GM19023 (cell line): ENCODE measurements around the gene CREG2.

Source experiments
- ATAC-seq: cut with Tn5 transposase; IDR thresholded peaks from one replicate; pipeline ENCODE4 v1.9.1; 2021; ENCODE audit warnings: mild to moderate bottlenecking, moderate library complexity; ENCODE audit not compliant: unreplicated experiment

CREG2 gene, protein sequence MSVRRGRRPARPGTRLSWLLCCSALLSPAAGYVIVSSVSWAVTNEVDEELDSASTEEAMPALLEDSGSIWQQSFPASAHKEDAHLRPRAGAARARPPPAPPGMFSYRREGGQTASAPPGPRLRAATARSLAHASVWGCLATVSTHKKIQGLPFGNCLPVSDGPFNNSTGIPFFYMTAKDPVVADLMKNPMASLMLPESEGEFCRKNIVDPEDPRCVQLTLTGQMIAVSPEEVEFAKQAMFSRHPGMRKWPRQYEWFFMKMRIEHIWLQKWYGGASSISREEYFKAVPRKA

DNA sequence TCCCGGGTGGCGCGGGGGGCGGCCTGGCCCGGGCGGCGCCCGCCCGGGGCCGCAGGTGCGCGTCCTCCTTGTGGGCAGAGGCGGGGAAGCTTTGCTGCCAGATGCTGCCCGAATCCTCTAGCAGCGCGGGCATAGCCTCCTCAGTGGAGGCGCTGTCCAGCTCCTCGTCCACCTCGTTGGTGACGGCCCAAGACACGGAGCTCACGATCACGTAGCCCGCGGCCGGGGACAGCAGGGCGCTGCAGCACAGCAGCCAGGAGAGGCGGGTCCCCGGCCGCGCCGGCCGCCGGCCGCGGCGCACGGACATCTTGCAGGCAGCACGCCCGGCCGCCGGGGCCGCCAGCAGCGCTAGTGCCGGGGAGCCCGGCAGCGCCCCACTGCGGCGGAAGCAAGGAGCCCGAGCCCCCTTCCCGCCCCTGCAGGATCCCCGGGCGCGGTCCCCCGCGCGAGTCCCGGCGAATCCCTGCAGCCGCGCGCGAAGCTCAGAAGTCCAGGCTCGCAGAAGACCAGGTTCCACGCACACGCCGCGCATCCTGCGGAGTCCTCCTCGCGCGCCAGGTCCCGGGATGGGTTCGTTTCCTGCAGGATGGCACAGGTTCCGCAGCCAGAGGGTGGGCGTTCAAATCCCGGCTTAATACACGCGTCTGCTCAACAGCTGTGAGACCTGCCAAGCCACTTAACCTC is at the start of gene CREG2:
TSS of gene CREG2 (minus strand) at position 353 of the 684 bp plus-strand sequence. CDS start at position 307, 46 bp downstream.
- ATAC-seq = no peak

DNA sequence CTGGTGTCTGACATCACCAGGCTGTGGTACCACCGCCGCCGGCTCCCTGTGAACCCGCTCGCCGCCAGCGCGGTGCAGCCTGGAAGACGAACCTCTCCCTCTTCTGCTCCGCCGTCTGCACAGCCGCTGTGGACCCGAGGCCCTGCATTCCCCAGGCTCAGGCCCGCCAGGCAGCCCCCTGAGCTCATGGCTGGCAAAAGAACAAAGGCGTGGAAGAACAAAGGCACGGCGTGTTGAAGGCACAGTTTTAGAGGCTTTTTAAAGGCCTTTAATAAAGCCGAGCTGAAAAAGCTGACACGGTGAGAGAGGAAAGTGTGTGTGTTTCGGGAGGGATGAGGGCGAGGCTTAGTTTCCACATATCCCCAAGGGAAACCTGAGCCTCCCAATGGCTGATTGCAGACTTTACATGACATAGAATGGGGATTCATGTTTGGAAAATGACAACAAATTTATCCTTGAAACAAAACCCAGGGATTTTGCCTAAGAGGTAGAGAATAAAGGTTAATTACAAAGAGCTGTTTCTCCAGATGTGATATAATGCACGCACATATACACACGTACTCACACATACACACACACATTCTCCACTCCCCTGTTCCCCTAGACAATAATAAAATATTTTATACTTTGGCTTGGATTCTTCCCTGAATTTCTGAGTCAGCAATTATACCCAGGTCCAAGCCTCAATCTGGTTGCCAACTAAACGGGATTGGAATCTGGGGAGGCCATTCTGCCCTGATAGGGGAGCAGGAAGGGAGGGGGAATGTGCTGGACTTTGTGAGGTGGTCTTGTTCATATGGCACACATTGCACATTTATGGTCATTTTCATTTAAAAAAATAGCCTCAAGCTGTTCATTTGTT is 47.9 kb upstream of the CREG2 start:
- ATAC-seq = no peak

DNA sequence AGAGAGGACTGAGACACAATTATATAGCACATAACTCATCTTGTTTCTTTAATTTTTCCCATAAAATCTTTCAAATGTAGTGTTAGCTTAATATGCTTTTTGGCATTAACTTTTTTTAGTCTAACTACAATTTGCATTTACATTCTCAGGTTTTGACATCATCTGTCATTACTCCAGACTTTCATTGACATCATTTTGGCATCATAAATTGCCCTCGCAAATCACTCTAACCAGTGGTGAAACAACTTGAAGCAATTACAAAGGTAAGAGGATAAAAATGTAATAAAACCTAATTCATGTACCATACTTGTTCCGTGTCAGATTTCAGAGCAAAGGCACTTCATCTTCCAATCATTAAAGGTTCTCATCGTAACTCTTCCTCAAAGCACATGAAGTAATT is 46.2 kb upstream of the CREG2 start:
- ATAC-seq = no peak

DNA sequence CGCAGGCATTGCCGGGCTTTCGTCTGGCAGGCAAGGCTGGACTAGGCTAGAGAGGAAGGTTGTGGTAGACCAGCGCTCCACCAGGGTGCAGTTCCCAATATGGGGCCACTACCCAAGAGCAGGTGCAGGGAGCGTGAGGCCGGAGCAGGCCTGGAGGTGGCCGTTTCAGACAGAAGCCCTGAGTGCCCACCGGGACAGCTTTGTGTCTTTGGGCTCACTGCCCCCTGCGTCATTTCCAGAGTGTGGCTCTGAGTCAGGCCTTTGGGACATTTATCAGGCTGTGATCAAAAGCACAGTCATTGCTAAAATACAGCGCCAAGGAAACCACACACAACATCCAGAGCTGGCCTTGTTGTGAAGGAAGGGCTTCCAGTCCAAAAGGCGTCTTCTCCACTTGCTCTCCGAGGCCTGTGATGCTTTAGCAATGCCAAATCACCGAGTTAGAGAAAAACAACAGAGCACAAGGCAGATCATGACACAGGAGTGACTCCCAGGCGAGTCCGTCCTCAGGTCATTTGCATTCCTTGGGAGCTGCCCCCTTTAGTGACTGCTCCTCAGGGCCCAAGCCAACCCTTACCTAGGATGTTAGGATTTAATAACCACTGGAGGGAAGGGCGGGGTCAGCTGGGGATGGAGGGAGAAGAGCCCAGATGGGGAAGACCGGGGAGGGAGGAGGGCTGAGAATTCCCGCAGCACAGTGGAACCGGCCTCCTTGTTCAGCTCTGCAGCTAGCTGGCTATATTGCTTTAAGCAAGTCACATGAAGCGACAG is 45.3 kb upstream of the CREG2 start:
- no peak for ATAC-seq

DNA sequence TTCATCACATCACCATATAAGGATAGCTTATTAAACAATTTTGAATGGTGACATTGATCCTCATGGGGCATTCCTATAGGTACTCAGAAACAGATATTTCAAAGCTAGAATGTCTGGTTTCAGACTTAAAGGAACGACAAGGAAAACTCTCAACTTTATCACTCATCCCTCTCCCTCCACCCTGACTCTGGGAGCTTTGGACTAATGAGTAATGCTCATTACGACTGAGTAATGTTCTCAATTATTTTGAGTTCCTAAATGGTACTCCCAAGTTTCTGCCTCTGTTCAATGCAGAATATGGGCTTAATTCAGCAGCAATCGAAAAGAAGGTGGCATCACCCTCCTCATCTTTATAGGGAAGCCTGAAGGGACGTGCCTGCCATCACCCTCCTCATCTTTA is 44.2 kb upstream of the CREG2 start:
- ATAC-seq = no peak

DNA sequence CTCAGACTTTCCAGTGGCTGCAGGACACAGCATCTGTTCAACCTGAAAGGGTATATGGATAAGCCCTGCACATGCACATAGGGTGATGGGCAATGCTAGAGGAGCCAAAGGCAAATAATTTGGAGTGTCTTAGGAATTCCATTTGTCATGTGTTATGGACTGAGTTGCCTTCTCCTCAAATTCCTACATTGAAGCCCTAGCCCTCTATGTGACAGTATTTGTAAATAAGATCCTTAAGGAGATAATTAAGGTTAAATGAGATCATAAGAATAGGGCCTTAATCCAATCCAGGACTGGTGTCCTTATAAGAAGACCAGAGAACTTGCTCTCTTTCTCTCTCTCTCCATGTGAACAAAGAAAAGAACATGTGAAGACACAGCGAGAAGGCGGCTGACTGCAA is 42.9 kb upstream of the CREG2 start:
- no peak for ATAC-seq

DNA sequence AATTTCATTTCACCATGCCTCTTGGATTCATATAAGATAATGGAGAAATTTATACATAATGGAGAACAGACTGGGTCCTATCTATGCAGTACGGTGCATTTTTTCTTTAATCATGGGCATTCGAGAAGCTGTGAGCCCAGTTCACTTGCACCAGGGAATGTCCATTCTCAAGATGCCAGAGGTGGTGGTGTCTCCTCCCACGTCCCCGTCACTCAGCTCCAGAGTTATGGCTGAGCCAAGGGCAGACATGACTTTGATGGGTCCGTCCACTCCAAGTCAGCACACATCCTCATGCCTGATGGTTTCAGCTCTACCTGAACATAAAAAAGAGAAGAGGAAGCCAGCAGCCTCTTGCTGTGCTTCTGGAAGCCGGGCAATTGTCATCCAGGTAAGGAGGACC is 42.1 kb upstream of the CREG2 start:
- ATAC-seq = no peak

DNA sequence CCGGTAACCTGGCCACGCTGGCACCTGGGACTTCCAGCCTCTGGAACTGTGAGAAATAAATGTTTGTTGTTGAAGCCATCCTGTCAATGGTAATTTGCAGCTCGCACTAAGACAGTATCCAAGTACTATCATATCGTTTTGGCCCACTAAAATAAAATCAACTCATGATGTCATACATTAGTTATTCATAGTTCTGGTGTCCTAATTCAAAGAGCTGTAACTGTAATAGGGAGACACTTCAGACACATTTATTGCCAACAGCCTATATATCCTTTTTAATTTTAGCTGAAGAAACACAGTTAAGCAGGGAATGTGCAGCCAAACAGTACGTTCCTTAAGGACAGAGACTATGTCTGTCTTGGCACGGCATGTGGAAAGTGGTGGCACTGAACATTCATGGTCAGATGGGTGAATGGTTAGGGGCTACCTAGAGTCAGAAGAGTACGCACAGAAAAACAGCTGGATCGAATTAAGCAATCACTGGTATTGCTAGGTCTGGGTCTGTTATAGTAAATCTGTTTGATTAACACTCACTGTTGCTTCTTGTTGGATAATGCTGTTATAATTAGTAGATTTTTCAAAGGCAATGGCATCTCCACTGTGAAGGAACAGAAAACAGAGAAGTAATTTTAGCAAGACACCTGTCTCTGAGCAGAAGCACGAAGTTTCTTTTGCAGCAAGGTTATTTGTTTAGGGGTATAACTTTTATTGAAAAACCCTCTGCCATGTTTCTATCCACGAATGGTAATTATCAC is 41.3 kb upstream of the CREG2 start:
- no peak for ATAC-seq

DNA sequence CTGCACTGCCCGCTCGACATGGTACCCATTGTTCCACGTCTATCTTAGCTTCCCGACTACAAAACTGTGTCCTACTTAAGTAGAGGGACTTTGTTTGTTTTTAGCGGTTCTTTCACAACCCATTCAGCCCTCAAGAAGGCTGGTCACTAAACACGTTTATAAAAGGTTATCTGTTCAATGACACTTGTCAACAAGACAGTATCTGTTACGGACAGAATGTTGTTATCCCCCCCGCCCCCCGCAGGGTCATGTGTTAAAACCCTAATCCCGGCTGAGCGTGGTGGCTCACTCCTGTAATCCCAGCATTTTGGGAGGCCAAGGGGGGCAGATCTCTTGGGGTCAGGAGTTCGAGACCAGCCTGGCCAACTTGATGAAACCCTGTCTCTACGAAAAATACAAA is 40.4 kb upstream of the CREG2 start:
- no peak for ATAC-seq

DNA sequence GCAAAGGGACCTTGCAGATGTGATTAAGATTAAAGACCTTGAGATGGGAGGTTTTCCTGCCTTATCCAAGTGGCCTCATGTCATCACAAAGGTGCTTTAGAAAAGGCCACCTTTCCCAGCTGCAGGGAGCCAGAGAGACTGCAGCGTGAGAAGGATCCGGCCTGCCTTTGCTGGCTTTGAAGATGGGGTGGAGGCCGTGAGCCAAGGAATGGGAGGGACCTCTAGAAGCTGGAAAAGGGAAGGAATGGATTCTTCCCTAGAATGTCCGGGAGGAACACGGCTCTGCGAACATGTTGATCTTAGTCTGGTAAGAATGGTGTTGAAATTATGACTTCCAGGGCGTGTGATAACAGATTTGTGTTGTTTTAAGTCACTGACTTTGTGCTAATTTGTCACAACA is 39.9 kb upstream of the CREG2 start:
- no peak for ATAC-seq

DNA sequence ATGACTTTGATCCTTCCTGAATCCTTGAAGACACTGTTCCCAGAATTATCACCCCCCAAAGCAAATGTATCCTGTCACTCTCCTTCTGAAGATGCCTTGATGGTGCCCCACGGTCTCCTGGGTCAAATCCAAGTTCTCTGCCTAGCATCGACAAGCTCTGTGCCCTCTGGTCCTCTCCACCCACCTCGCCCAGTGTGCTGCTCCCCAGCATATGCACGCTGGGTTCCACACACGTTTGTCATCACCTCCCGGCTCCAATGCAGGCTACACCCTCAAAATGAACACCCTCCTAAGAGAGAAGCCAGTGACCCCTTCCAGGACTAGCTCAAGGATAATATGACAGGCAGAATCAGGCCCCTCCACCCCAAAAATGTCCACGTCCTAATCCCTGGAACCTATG is 39.5 kb upstream of the CREG2 start:
- ATAC-seq = no peak

DNA sequence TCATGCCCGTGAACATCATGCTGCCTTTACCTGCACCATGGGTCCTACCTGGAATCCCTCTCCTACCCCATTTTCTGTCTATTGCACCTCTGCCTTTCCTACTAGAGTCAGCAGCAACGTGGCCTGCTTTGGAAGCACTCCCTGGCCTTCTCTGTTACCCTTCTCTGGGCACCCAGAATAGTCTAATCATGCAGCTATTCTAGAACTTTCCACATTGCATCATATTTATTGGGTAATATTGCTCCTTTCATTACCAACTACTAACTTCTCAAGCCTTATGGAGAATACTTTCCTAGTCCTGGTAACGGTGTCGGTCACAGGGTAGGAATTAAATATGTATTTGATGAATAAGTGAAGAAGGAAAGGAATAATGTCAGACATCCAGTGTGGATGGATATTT is 33.3 kb upstream of the CREG2 start:
- ATAC-seq = no peak

DNA sequence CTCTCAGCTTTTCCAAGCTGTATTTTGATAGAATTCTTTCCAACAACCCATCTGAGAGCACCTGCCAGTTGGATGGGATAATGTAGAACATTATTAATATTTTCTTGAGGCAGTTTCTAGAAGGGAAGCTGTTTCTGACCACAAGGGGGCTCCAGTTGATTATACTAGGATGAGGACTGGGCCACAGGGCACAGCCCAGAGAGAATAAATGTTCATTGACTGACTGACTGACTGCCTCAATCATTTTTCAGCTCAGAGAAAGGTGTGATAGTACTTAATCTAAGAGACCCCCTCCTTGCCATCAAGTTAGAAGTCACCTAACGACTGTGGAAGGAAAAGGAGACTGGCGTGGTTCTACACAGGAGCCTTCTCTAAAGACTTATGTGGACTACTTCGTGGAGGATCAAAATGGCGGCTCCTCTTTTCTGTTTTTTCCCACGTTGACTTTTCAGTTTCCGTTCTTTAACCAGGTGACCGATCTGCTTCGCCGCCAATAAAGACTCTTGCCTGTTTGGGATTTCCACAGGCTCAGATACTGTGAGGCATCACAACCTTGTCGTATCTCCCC is 31.9 kb upstream of the CREG2 start:
- no peak for ATAC-seq

DNA sequence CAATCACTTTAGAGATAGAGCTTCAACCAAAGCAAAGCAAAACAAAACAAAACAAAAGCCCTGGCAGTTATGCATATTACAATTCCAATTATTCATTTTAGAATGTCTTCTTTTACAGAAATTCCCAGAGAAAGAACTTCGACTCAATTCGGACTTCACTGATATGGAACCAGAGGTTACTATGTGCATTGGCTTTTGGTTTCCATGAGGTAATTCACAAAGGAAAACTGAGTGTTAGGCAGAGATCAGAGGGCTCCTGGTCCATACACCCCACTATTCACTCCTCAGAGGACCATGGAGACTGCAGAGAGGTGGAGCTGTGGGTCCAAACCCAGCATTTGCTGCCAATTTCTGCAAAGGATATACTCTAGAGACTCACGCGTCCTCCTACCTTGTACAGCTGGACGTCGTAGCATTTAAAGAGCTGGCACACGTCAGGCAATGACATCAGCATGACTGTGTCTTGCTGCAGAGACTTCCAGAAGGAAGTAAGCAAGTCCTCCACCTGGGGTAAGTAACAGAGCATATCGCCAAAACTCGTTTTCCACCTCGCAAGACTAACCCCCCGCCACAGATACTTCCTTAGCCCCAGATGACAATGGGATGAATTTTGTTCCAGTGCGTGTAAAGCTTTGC is 31.3 kb upstream of the CREG2 start:
- ATAC-seq = no peak

DNA sequence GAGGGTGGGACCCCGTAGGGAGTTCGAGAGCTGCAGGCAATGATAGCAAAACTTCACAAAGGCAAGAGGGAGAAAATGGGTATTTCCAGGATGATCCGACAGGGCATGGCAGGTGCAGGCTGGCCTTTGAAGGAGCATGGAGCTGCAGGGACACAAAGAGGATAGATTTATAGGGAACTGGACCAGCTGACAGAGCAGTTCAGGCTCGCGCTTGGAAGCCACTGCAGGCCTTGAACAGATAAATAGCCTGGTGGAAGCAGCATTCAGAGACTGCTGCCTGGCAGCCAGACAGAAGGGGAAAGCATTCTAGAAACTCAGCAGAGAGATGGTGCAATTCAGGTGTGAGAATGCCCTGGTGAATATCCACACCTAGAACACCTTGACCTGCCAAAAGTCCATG is 29.3 kb upstream of the CREG2 start:
- no peak for ATAC-seq

DNA sequence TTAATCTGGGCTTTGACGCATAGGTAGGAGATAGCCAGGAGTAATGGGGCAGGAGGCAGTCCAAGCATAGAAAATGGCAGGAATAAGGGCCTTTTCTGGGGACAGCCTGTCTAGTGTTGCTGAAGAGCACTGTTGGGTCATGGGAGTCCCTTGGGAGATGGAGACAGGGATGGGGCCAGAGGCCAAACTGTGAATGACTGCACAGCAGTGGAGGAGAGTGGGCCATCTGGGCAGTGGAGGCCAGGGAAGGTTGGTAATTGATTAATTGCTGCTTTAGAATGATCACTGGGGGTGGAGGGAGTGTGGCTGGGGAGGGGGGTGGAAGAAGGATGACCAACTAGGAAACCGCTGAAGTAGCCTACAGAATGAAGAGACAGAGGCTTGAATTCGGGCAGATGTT is 28.6 kb upstream of the CREG2 start:
- ATAC-seq = no peak

DNA sequence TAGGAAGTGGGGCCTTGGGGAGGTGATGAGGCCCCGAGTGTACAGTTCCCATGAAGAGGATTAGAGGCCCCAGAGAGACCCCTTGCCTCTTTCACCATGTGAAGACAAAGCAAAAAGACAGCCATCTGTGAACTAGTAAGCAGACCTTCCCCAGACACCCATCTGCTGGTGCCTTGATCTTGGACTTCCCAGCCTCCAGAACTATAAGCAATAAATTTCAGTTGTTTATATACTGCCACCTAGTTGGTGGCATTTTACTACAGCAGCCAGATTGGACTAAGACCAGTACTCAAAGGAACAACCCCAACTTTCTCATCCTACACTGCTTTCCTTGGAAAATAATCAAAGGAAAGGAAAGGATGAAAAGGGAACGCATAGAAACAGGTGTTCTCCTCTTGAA is 27.9 kb upstream of the CREG2 start:
- no peak for ATAC-seq

DNA sequence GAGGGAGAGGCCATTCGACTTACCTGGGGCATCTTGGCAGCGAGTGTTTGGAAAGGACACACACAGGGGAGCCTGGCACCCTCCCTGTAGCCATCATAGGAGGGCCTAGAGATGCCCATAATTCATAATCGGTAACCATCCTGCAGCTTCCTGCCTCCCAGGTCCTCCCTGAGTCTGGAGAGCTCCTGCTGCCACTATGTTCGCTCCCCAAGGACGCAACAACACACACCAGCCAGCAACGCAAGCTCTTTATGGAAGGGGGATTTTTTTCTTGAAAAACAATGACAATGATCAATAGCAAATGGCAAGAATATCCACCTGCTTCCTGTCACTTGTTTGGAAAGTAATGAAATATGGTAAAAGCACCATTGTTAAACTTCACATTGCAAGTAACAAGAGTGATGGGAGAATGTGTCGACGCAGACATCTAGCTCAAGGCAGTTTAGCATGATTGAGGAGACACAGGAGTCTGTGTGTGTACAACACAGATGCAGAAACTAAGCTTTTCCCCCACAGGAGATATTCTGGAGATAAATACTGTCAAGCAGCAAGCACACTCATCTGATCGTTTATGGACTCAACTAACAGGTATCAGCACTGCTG is 24.9 kb upstream of the CREG2 start:
- no peak for ATAC-seq

DNA sequence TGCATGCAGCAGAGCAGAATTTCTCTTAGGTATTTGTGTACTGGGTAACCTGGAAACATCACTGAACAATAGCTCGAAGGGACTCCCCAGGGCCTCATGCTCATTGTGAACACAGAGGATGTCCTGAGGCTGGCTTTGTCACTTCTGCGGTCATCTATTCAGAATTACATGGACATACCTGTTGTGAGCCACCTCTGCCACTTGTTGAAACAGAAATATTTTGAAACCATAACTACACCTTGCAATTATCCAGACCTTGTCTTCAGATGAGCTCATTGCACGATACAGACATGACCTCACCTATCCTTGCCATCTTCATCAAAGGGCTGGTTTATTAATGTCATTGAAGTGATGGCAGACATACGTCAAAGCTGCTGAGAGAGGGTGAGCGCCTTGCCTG is 23.4 kb upstream of the CREG2 start:
- no peak for ATAC-seq
